Measurements from ENCODE around the gene CFAP300. TPM values are rescaled to one million over a fixed set of nuclear protein-coding genes. Genes with fewer than 3 reads are reported as not detected.

Gene CFAP300
- total RNA-seq, 1 experiment from 2014 or later: 1.7 TPM

GRCh38 chr11:102112509-102112821, 65.2 kb downstream of the CFAP300 start:
- H3K27me3 ChIP-seq (ENCODE audit: insufficient read depth, low read length): no peaks in the 10 kb centered on the region
- H2BK5ac ChIP-seq (ENCODE audit: insufficient read length, low read length): no peak overlapping the region
- H2BK15ac ChIP-seq (ENCODE audit: low read depth, low read length): no peak overlapping the region
- no peak overlapping the region for H3K56ac ChIP-seq (ENCODE audit: insufficient read length, low read depth, low read length)
- no peaks in the 10 kb centered on the region for H3K9me3 ChIP-seq (ENCODE audit: control insufficient read depth, low read depth, low read length)
- peaks cover 9% of the 10 kb centered on the region; the same call in 1 of the 2 replicates for H3K79me2 ChIP-seq (ENCODE audit: insufficient read depth, low read length)
- no peak overlapping the region for H4K5ac ChIP-seq (ENCODE audit: insufficient read length, low read depth, low read length)
- TF ChIP-seq CTCF (conservative IDR thresholded peaks at IDR 0.05): no peak
- no CpG with 5 or more reads among the region's 5 CpGs for WGBS (ENCODE audit: extremely low coverage, insufficient read length, low lambda C conversion rate)
- DNase-seq: no peak
- H2AFZ ChIP-seq (ENCODE audit: low read length): no peak overlapping the region
- no peaks in the 10 kb centered on the region for H3K9me3 Mint-ChIP-seq
- no peak overlapping the region for H3K18ac ChIP-seq (ENCODE audit: insufficient read length, low read depth, low read length)
- no peak overlapping the region for H3K23ac ChIP-seq (ENCODE audit: insufficient read length, low read depth, low read length)
- no peak overlapping the region for H3T11ph ChIP-seq (ENCODE audit: low read length)
- no peaks in the 10 kb centered on the region; the same call in none of the 2 replicates for H3K27me3 Mint-ChIP-seq (ENCODE audit: low read depth)
- peak overlapping the region; percentile 99 to 100 (median 99); a peak in 5 of 7 replicates for H3K27ac Mint-ChIP-seq
- no peak overlapping the region for H4K91ac ChIP-seq (ENCODE audit: insufficient read length, low read depth, low read length)
- H2BK20ac ChIP-seq (ENCODE audit: low read depth, low read length, poor library complexity, severe bottlenecking): no peak overlapping the region
- H3K4me1 Mint-ChIP-seq: peaks cover 55 to 56% of the 10 kb centered on the region in 2 experiments
- H3K4me2 ChIP-seq (ENCODE audit: insufficient read depth, insufficient read length, low read length): peak overlapping the region; percentile 85
- peaks cover 7% of the 10 kb centered on the region for H3K4me1 ChIP-seq (ENCODE audit: insufficient read depth, low read length)
- H3K36me3 Mint-ChIP-seq (ENCODE audit: insufficient read depth in 1 of 3, low read depth in 3 of 3): peaks cover 2 to 20% (median 15%) of the 10 kb centered on the region in 3 experiments; a peak in 5 of 7 replicates
- no peaks in the 10 kb centered on the region for H3K79me1 ChIP-seq (ENCODE audit: insufficient read depth, low read depth, low read length, poor library complexity, severe bottlenecking)
- no peak overlapping the region for H2BK120ac ChIP-seq (ENCODE audit: low read depth, low read length, poor library complexity, severe bottlenecking)
- H2AK5ac ChIP-seq (ENCODE audit: insufficient read length, low read length): no peak overlapping the region
- H3K4me3 Mint-ChIP-seq: peak overlapping the region; percentile 91 to 95
- H2BK12ac ChIP-seq (ENCODE audit: insufficient read length, low read depth, low read length): no peak overlapping the region
- no peak overlapping the region for H3K14ac ChIP-seq (ENCODE audit: insufficient read depth, low read length)
- H3K23me2 ChIP-seq (ENCODE audit: insufficient read length, low read depth, low read length, poor library complexity, severe bottlenecking): peaks cover 12% of the 10 kb centered on the region
- H3K9ac ChIP-seq (ENCODE audit: extremely low read depth, insufficient read length, low read length): peak overlapping the region; percentile 77
- no peak overlapping the region for H3K4ac ChIP-seq (ENCODE audit: low read depth, low read length)
- H4K20me1 ChIP-seq (ENCODE audit: control insufficient read depth, insufficient read depth, insufficient read length): no peaks in the 10 kb centered on the region
- no peak overlapping the region for H3K27ac ChIP-seq (ENCODE audit: insufficient read length, low read depth, low read length)
- no peak overlapping the region for H4K8ac ChIP-seq (replicated peaks; ENCODE audit: insufficient read length, low read depth, low read length)
